Heart right ventricle (tissue), 16 donors: Measurements from ENCODE around the gene CENPM. TPM values are rescaled to one million over a fixed set of nuclear protein-coding genes. Genes with fewer than 3 reads are reported as not detected.

Source experiments
- ATAC-seq, 8 donors: fragments of 200-7000 bp; cut with Tn5 transposase; one replicate each; pipeline ENCODE4 v1.9.1; 2020; ENCODE audit warnings: mild to moderate bottlenecking in 8 of 8, moderate library complexity in 8 of 8, moderate number of reproducible peaks in 1 of 8
- DNase-seq, 2 donors: peaks; one replicate each; pipeline ENCODE4 v3.0.0-alpha.2; 2020
- H3K27ac ChIP-seq, 10 donors: fragments of 200-600 bp; sonication (generic) in 2 of 10; one replicate each; pipeline versions ENCODE4 v1.5.0 to v1.8.0; 2020 to 2022; ENCODE audit warnings: mild to moderate bottlenecking in 3 of 10
- H3K27me3 ChIP-seq, 7 donors: fragments of 200-600 bp; one replicate each; pipeline ENCODE4 v1.8.0; 2021 to 2022; ENCODE audit warnings: mild to moderate bottlenecking in 2 of 7
- H3K36me3 ChIP-seq, 9 donors: fragments of 200-600 bp; sonication (generic) in 1 of 9; one replicate each; pipeline versions ENCODE4 v1.5.0 to v1.8.0; 2020 to 2022; ENCODE audit warnings: mild to moderate bottlenecking in 2 of 9
- H3K4me1 ChIP-seq, 9 donors: fragments of 200-600 bp; sonication (generic) in 1 of 9; one replicate each; pipeline versions ENCODE4 v1.5.0 to v1.8.0; 2020 to 2022; ENCODE audit warnings: mild to moderate bottlenecking in 4 of 9
- H3K4me3 ChIP-seq, 10 donors: fragments of 200-600 bp; sonication (generic) in 2 of 10; one replicate each; pipeline versions ENCODE4 v1.5.0 to v1.8.0; 2020 to 2022; ENCODE audit warnings: mild to moderate bottlenecking in 7 of 10, moderate library complexity in 2 of 10
- H3K9me3 ChIP-seq, 11 donors: fragments of 200-600 bp in 10 of 11; sonication (generic) in 2 of 11; one replicate each; pipeline versions ENCODE4 v1.5.0 to v1.8.0; 2013 to 2022; ENCODE audit warnings: mild to moderate bottlenecking in 2 of 11, control low read depth in 1 of 11, moderate library complexity in 1 of 11
- WGBS, 2 donors: extraction: QIAGEN DNeasy Blood & Tissue Kit; methylation state at CpG; one replicate each; pipeline ENCODE4 v1.1.7; 2013; ENCODE audit warnings: inconsistent platforms in 1 of 2; 5-methylcytosine and 5-hydroxymethylcytosine counted together
- intact Hi-C, 10 donors: fragments of 100-400 bp; cut with DNase I; formaldehyde crosslinking; loops; one replicate each; pipeline versions ENCODE4 v1.11.1 to v1.14.2; 2022
- microRNA-seq, 2 donors: library from miRNA; unstranded; fragments of <30 nt; microRNA quantifications; one replicate each; pipeline ENCODE4 v1.2.0, GENCODE V29; 2021
- polyA plus RNA-seq, 2 donors: library from polyadenylated mRNA; stranded (reverse); fragments of 200-250 nt; gene quantifications; one replicate each; pipeline ENCODE4 v1.2.3, GENCODE V29; 2013
- total RNA-seq, 10 donors: library from RNA; stranded (reverse); fragmentation: NEBNext Ultra II Directional in 3 of 10; extraction: Animal tissue kit (Norgen Biotek cat#: 25700) in 3 of 10; gene quantifications; one replicate each; pipeline versions ENCODE4 v1.2.1 to v1.2.4, GENCODE V29; 2021 to 2023
- TF ChIP-seq, protein P1 (sequence below), 9 donors: fragments of 200-600 bp; sonication (generic) in 2 of 9; IDR thresholded peaks; one replicate each; pipeline versions ENCODE4 v1.5.0 to v1.8.0; 2021 to 2022; ENCODE audit warnings: antibody characterized with exemption in 9 of 9, mild to moderate bottlenecking in 5 of 9, moderate library complexity in 1 of 9
- donor health status: Arrhythmogenic right ventricular cardiomyopathy.
- donor health status: ischemic (EF 13 %, LVEDD 7.1; RV severe dilation, severe dysfunction).
- donor health status: healthy with polysubstance abuse.
- donor health status: DM: no; HTN: yes; CAD: no.
- donor health status: DM: no; HTN: no; CAD: no.
- donor health status: ischemic (EF 25% LVEDD 6.9; RV normal size, moderate dysfunction).
- donor health status: ischemic (EF 25% LVEDD 5.7; RV mildly dilated, moderate dysfunction).
- donor health status: healthy.
- donor health status: DM: yes; HTN: yes; CAD: no.
- donor health status: Ischemic cardiomyopathy.
- donor health status: ischemic (EF 35%, LVEDD 5.7; RV mildly dilated, moderate dysfunction).
- donor health status: nonischemic (EF 11% LVEDD 7.7; RV severe dilation, severe dysfunction).
- donor health status: DM: yes; HTN: yes; CAD: no.
- donor health status: PGD.
- donor health status: ischemic (EF 29% LVEDD 5.4; RV normal size, mild dysfunction).
- donor health status: nonischemic (EF 23%, LVEDD 6.1; RV moderate dilation, normal function).

Gene CENPM
- total and polyA plus RNA-seq, 12 donors = 0.34 to 3.5 (median 0.77) TPM; not detected in 4

DNA sequence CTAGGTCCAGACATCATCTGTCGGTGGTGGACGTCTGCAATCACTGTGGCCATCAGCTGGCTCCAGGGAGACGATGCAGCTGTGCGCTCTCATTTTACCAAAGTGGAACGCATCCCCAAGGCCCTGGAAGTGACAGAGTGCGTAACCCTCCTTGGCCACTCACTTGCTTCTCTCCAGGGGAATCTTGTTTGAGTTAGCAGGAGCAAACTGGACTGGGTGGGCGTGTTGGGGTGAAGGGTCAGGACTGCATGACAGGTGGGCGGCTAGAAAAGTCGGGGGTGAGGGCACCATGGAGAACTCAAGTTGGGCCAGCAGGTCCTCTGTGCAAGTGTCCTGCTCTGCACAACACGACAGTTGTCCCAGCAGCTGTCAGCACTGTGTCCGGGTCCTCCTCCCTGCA is 48.3 kb downstream of the CENPM start:
- peak in 4 of 8 donors; percentile 1 to 40 (median 8) for ATAC-seq
- intact Hi-C loops = no loop called here
- TF ChIP-seq, protein P1, sequence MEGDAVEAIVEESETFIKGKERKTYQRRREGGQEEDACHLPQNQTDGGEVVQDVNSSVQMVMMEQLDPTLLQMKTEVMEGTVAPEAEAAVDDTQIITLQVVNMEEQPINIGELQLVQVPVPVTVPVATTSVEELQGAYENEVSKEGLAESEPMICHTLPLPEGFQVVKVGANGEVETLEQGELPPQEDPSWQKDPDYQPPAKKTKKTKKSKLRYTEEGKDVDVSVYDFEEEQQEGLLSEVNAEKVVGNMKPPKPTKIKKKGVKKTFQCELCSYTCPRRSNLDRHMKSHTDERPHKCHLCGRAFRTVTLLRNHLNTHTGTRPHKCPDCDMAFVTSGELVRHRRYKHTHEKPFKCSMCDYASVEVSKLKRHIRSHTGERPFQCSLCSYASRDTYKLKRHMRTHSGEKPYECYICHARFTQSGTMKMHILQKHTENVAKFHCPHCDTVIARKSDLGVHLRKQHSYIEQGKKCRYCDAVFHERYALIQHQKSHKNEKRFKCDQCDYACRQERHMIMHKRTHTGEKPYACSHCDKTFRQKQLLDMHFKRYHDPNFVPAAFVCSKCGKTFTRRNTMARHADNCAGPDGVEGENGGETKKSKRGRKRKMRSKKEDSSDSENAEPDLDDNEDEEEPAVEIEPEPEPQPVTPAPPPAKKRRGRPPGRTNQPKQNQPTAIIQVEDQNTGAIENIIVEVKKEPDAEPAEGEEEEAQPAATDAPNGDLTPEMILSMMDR (IDR thresholded peaks at IDR 0.05) = no peak
- Histone ChIP-seq H3K9me3 (no peaks in the 10 kb centered on the region), H3K36me3 (peaks cover 0 to 100% (median 63%) of the 10 kb centered on the region in 9 donors), H3K4me1 (peaks cover 0 to 53% (median 27%) of the 10 kb centered on the region in 9 donors), H3K27me3 (no peaks in the 10 kb centered on the region), H3K4me3 (no peak overlapping the region), H3K27ac (peak overlapping the region in 6 of 10 donors; percentile 36 to 79 (median 71))
- 61 to 70% methylated on average over 11 of the region's 11 CpGs for WGBS, 2 donors
- DNase-seq = no peak

DNA sequence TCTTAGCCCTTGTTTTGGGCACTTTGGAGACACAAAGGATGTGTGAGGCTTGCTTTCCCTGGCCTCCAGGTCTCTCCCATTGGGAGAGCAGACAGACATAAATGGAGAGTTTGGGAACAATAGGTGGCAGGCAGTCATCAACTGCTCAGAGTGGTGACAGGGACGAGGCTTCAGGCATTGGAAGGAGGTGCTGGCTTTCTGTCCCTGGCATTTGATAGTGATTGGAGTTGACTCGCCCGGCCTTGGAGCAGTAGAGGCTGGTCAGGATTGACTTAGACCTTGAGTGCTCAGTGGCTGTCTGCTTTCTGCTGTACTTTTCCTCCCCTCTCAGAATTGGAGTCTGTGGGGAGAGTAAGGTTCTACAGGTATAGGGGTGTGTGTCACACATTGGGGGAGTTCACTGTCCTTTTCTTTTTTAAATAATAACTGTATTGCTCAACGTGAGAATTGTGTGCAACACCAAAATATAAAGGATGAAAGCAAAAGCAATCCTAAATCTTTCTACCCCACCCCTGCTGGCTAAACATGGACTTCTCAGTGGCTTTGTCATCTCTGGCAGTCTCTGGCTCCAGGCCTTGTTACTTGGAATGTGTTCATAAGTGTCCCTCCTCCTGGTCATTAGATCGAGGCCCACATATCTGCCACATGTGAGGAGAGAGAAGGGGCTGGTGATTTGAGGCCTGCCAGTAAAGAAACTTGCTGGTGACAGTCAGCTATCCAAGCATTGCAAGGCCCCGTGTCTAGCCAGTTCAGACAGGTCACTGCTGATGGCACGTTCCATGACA is 53.2 kb downstream of the CENPM start:
- Histone ChIP-seq H3K9me3 (no peaks in the 10 kb centered on the region), H3K36me3 (peaks cover 0 to 100% (median 45%) of the 10 kb centered on the region in 9 donors), H3K27me3 (no peaks in the 10 kb centered on the region), H3K4me3 (no peak overlapping the region), H3K27ac (peak overlapping the region in 8 of 10 donors; percentile 22 to 65 (median 40)), H3K4me1 (peaks cover 0 to 55% (median 18%) of the 10 kb centered on the region in 9 donors)
- DNase-seq (no peak), ATAC-seq (peak in 5 of 8 donors; percentile 43 to 53 (median 50))
- WGBS, 2 donors = 53 to 69% methylated on average over 7 of the region's 7 CpGs
- intact Hi-C loops = loop anchor here in 1 of 10 donors (5.0 kb wide), 1 partner anchor 36 kb away; no protein-coding TSS in a partner anchor
- TF ChIP-seq, protein P1 (IDR thresholded peaks at IDR 0.05) = no peak

DNA sequence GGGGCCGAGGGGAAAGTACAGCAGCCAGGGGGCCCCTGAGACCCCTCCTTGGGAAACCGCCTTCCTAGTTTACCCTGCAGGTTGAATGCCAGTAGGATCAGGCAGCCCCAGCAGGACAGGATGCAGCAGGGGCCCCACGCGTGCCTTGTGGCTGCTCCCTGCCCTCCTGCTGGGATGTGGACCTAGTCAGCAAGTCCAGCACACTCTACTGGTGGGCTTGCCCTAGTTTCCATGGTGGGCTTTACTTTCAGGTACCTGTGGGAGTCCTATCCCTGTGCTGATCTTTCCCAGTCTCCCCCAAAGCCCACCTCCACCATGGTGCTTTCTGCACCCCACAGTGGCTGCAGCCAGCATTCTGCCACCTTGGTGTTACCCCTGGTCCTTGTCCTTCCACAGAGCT is 54.2 kb downstream of the CENPM start:
- peak overlapping the region in 7 of 10 donors; percentile 22 to 65 (median 42) for H3K27ac ChIP-seq
- peaks cover 0 to 45% (median 12%) of the 10 kb centered on the region in 9 donors for H3K4me1 ChIP-seq
- H3K9me3 ChIP-seq = no peaks in the 10 kb centered on the region
- H3K27me3 ChIP-seq = no peaks in the 10 kb centered on the region
- WGBS, 2 donors = 85 to 87% methylated on average over 4 of the region's 4 CpGs
- intact Hi-C loops = loop anchor here in 1 of 10 donors (5.0 kb wide), 1 partner anchor 35 kb away; no protein-coding TSS in a partner anchor
- no peak overlapping the region for H3K4me3 ChIP-seq
- ATAC-seq = peak in 1 of 8 donors; percentile 18
- TF ChIP-seq, protein P1 (IDR thresholded peaks at IDR 0.05) = no peak
- DNase-seq = no peak
- H3K36me3 ChIP-seq = peaks cover 0 to 100% (median 45%) of the 10 kb centered on the region in 9 donors

DNA sequence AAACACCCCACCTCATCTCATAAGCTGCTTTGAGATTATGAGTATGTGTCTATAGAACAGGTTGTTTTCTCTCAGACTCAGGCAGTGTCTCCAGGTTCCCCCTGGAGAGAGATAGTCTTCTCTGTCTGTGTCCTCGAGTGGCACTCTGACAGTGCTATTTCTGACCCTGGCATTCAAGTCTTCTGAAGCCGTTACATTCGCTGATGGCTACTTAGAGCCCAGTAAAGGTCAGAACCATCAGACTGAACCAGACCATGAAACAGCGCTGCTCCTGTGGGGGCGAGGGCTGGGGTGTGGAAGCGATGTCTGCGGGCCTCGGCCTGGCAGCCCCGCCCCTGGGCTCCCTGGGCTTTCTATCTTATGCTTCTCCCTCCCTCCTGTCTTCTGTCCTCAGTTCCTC is 55.5 kb downstream of the CENPM start:
- intact Hi-C loops = loop anchor here in 1 of 10 donors (5.0 kb wide), 1 partner anchor 34 kb away; no protein-coding TSS in a partner anchor
- no peak overlapping the region for H3K4me3 ChIP-seq
- no peaks in the 10 kb centered on the region for H3K9me3 ChIP-seq
- DNase-seq (no peak), ATAC-seq (peak; percentile 44 to 90 (median 72))
- H3K36me3 ChIP-seq = peaks cover 0 to 100% (median 50%) of the 10 kb centered on the region in 9 donors
- TF ChIP-seq, protein P1 (IDR thresholded peaks at IDR 0.05) = no peak
- no peaks in the 10 kb centered on the region for H3K27me3 ChIP-seq
- H3K4me1 ChIP-seq = peaks cover 0 to 45% (median 12%) of the 10 kb centered on the region in 9 donors
- WGBS, 2 donors = 55 to 74% methylated on average over 9 of the region's 9 CpGs
- H3K27ac ChIP-seq = peak overlapping the region in 9 of 10 donors; percentile 44 to 83 (median 70)

Small RNA genes lying within 50 kb of the gene (microRNA-seq; reads per million reads assigned to microRNA genes)
- 18.0 to 22.0 reads per million in 2 donors for gene MIR33A

Other genes starting within 250 kb of the CENPM start
- gene MEI1, start 247.6 kb downstream of the CENPM start, total RNA-seq = 1 to 10 TPM in 3 of 10 donors, under 1 TPM in 4, not detected in 3; 0.37 to 1.9 (median 0.71) TPM
- gene MEI1, start 247.6 kb downstream of the CENPM start, polyA plus RNA-seq = 1 to 10 TPM in 1 of 2 donors, under 1 TPM in 1; 0.52 to 1.3 TPM
- 1 to 10 TPM; 2.6 to 7.3 (median 4.0) TPM for gene CCDC134, start 146.5 kb downstream of the CENPM start, total RNA-seq
- gene CCDC134, start 146.5 kb downstream of the CENPM start, polyA plus RNA-seq = 1 to 10 TPM; 1.2 to 1.8 TPM
- 10 to 100 TPM; 57.1 to 94.3 (median 75.8) TPM for gene SREBF2, start 114.0 kb downstream of the CENPM start, total RNA-seq
- gene SREBF2, start 114.0 kb downstream of the CENPM start, polyA plus RNA-seq = 10 to 100 TPM; 37.5 to 52.3 TPM
- 1 to 10 TPM in 9 of 10 donors, under 1 TPM in 1; 0.78 to 4.6 (median 1.4) TPM for gene SHISA8, start 32.1 kb downstream of the CENPM start, total RNA-seq
- gene SHISA8, start 32.1 kb downstream of the CENPM start, polyA plus RNA-seq = 1 to 10 TPM in 1 of 2 donors, under 1 TPM in 1; 0.16 to 3.5 TPM
- gene TNFRSF13C, start 20.3 kb downstream of the CENPM start, total RNA-seq = under 1 TPM; 0.24 to 0.77 (median 0.48) TPM
- under 1 TPM; 0.03 to 0.44 TPM for gene TNFRSF13C, start 20.3 kb downstream of the CENPM start, polyA plus RNA-seq
- gene SEPTIN3, start 22.3 kb upstream of the CENPM start, total RNA-seq = under 1 TPM in 4 of 10 donors, not detected in 6; 0.06 to 0.44 (median 0.10) TPM
- under 1 TPM; 0.03 to 0.22 TPM for gene SEPTIN3, start 22.3 kb upstream of the CENPM start, polyA plus RNA-seq
- gene WBP2NL, start 51.6 kb upstream of the CENPM start, total RNA-seq = under 1 TPM in 5 of 10 donors, not detected in 5; 0.09 to 0.81 (median 0.21) TPM
- under 1 TPM; 0.12 to 0.66 TPM for gene WBP2NL, start 51.6 kb upstream of the CENPM start, polyA plus RNA-seq
- 10 to 100 TPM in 7 of 10 donors, 1 to 10 TPM in 3; 7.3 to 34.8 (median 12.3) TPM for gene NAGA, start 123.7 kb upstream of the CENPM start, total RNA-seq
- gene NAGA, start 123.7 kb upstream of the CENPM start, polyA plus RNA-seq = 10 to 100 TPM in 1 of 2 donors, 1 to 10 TPM in 1; 6.6 to 13.0 TPM
- 1 to 10 TPM; 2.3 to 6.3 (median 2.9) TPM for gene PHETA2, start 127.1 kb upstream of the CENPM start, total RNA-seq
- gene PHETA2, start 127.1 kb upstream of the CENPM start, polyA plus RNA-seq = 1 to 10 TPM; 5.1 to 7.0 TPM
- 100 to 1,000 TPM; 111 to 193 (median 128) TPM for gene SMDT1, start 132.5 kb upstream of the CENPM start, total RNA-seq
- 100 to 1,000 TPM; 151 to 197 TPM for gene SMDT1, start 132.5 kb upstream of the CENPM start, polyA plus RNA-seq
- 100 to 1,000 TPM; 179 to 344 (median 265) TPM for gene NDUFA6, start 143.6 kb upstream of the CENPM start, total RNA-seq
- 100 to 1,000 TPM; 369 to 479 TPM for gene NDUFA6, start 143.6 kb upstream of the CENPM start, polyA plus RNA-seq
- under 1 TPM in 2 of 10 donors, not detected in 8; 0.12 to 0.17 TPM for gene CYP2D6, start 183.7 kb upstream of the CENPM start, total RNA-seq
- gene CYP2D6, start 183.7 kb upstream of the CENPM start, polyA plus RNA-seq = under 1 TPM; 0.32 to 0.95 TPM